ENCODE results near the gene ENTR1.

- TF ChIP-seq POLR2A (IDR thresholded peaks at IDR 0.05; ENCODE audit: low read length): no peak
- TF ChIP-seq GATA1 (IDR thresholded peaks at IDR 0.05; ENCODE audit: low read depth, low read length): no peak
Observed at GRCh38 chr9:136434580-136435169, 24.3 kb upstream of the ENTR1 start.
